GM18868 (cell line): ENCODE data around the gene ZNF793.

Experiments used
- ATAC-seq: cut with Tn5 transposase; IDR thresholded peaks from one replicate; pipeline ENCODE4 v1.9.1; 2021; ENCODE audit warnings: mild to moderate bottlenecking, moderate library complexity; ENCODE audit not compliant: unreplicated experiment

The ZNF793 gene

GRCh38 chr19:37564624-37565369 lies 58.1 kb downstream of the ZNF793 start:
- no peak for ATAC-seq

GRCh38 chr19:37565370-37565669 lies 58.6 kb downstream of the ZNF793 start:
- no peak for ATAC-seq

GRCh38 chr19:37572203-37572602 lies 65.5 kb downstream of the ZNF793 start:
- no peak for ATAC-seq

GRCh38 chr19:37583340-37583739 lies 76.6 kb downstream of the ZNF793 start:
- no peak for ATAC-seq
